OCI-LY1 (cell line): Measurements from ENCODE around the gene SDK1.

Experiments
- EZH2 ChIP-seq: fragments of 200-600 bp; sonication (generic), shearing (Covaris generic); IDR thresholded peaks from 2 replicates; pipeline ENCODE4 v1.8.0; 2017; ENCODE audit warnings: borderline replicate concordance, mixed run types, mild to moderate bottlenecking, antibody characterized with exemption, low read length, moderate library complexity, mixed read lengths
- TF ChIP-seq, protein P1 (sequence below): fragments of 200-600 bp; sonication (generic), shearing (Covaris generic); IDR thresholded peaks from 2 replicates; pipeline ENCODE4 v1.5.1; 2017; ENCODE audit warnings: mild to moderate bottlenecking, antibody characterized with exemption, low read length, moderate library complexity, mixed read lengths

DNA sequence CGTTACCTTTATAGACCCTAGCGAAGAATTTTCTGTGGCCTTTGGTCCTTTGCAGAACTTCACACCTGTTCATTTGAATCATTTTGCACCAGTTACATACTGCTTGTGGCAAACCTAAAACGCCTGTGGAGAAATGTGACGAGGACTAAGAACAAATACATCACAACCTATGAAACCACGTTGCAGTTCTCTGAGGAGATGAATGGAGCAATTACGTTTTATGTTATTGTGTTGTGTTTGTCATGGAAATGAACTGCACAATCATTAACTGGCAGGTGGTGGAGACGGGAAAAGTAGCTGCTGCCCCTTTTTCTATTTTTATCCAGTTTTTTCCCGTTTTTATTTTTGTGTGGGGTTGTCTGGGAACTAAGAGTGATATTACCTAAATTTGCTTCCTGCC, 505.5 kb downstream of the SDK1 start:
- TF ChIP-seq, protein P1, sequence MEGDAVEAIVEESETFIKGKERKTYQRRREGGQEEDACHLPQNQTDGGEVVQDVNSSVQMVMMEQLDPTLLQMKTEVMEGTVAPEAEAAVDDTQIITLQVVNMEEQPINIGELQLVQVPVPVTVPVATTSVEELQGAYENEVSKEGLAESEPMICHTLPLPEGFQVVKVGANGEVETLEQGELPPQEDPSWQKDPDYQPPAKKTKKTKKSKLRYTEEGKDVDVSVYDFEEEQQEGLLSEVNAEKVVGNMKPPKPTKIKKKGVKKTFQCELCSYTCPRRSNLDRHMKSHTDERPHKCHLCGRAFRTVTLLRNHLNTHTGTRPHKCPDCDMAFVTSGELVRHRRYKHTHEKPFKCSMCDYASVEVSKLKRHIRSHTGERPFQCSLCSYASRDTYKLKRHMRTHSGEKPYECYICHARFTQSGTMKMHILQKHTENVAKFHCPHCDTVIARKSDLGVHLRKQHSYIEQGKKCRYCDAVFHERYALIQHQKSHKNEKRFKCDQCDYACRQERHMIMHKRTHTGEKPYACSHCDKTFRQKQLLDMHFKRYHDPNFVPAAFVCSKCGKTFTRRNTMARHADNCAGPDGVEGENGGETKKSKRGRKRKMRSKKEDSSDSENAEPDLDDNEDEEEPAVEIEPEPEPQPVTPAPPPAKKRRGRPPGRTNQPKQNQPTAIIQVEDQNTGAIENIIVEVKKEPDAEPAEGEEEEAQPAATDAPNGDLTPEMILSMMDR, result no peak
- TF ChIP-seq EZH2, result no peak
